Right hindlimb (tissue), 1 donor: ENCODE measurements around the gene DEPDC4.

Experiments used
- DNase-seq: peaks from one replicate; pipeline ENCODE4 v3.0.0-alpha.2; 2018

DEPDC4 gene

GRCh38 chr12:100213016-100213891 is 53.6 kb downstream of the DEPDC4 start:
- DNase-seq = no peak

- DNase-seq = no peak
These were observed 55.2 kb downstream of the DEPDC4 start for GRCh38 chr12:100211698-100212097.

- DNase-seq = no peak
These were observed 58.0 kb downstream of the DEPDC4 start for GRCh38 chr12:100208834-100209233.

- DNase-seq = no peak
These were observed 59.6 kb downstream of the DEPDC4 start for GRCh38 chr12:100207311-100207710.

GRCh38 chr12:100201604-100202423 is 65.1 kb downstream of the DEPDC4 start:
- no peak for DNase-seq

- DNase-seq = peak; percentile 98
These were observed 66.3 kb downstream of the DEPDC4 start, which contains the start of gene ACTR6 for GRCh38 chr12:100200463-100201181. Gene ACTR6 (plus strand): TSS chr12:100200815. CDS start chr12:100200852, 37 bp downstream.

GRCh38 chr12:100199347-100200149 is 67.3 kb downstream of the DEPDC4 start:
- DNase-seq = peak; percentile 62

DNA sequence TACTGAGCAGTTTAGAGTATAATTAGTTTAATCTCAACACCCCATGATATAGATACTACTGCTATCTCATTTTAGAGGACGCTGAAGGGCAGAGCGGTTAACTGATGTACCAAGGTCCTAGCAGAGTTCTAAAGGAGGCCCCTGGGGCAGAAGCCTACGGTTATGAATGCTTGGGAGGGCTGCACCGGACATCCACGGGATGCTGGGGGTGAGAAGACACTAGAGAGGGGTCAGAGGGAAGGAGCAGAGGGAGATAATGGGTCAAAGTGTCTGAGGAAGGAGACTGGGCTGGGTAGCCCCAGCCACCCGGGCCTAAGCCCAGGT is 67.9 kb downstream of the DEPDC4 start:
- no peak for DNase-seq

DNA sequence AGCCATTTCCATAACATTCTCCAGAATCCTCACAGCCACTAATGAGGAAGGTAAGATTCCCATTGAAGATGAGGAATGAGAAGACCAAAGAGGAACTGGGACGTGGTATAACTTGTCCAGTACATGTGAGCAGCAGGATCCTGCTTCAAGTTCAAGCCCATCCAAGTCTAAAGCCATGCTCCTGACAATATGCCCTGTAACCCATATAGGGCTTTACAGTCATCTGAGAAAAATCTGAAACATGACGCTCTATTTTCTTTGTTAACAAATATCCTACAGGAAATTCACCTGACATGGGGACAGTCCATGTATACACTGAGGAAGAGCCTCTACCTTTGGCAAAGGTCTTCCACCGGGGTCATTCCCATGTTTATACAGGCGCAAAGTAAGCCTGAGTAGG is 69.4 kb downstream of the DEPDC4 start:
- DNase-seq = no peak

DNA sequence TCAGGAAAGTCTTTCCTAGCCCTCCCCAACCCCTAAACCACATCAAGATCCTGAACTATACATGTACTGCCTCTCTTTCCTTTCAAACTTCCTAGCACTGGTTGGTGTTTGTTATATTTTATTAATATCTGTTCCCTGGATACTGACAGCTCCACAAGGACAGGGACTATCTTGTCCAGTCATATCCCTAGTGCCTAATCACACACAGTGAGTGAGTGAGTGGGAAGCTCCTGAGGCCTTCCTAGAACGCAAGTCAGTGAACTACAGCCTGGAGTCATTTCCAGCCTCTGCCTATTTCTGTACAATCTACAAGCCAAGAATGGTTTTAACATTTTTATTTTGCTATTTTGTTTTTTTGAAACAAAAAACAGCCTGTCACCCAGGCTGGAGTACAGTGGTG is 73.8 kb downstream of the DEPDC4 start:
- no peak for DNase-seq
